Measurements from ENCODE around the gene PRSS1. TPM values are rescaled to one million over a fixed set of nuclear protein-coding genes. Genes with fewer than 3 reads are reported as not detected.
"Not testable (repeated sequence)": the region's sequence is repeated elsewhere in the genome, so short reads cannot be mapped to it uniquely, and the experiment has no call there.

PRSS1 gene
- total RNA-seq, 1 experiment from 2014 or later: not detected

- in situ Hi-C loops (cut with HindIII; ENCODE audit: low sequenced_read_pairs): no loop called here
- no peak for DNase-seq (ENCODE audit: low spot score)
These were observed 21.5 kb downstream of the PRSS1 start, which contains the start of gene PRSS2 for GRCh38 chr7:142770661-142771352. PRSS2 (plus strand) TSS chr7:142770970; CDS start chr7:142770983, 13 bp downstream.

GRCh38 chr7:142771353-142771723 lies 22.1 kb downstream of the PRSS1 start:
- in situ Hi-C loops (cut with HindIII; ENCODE audit: low sequenced_read_pairs): no loop called here
- DNase-seq (ENCODE audit: low spot score): no peak

GRCh38 chr7:142772051-142772450 lies 22.8 kb downstream of the PRSS1 start:
- DNase-seq (ENCODE audit: low spot score): no peak
- in situ Hi-C loops (cut with HindIII; ENCODE audit: low sequenced_read_pairs): no loop called here

GRCh38 chr7:142772673-142773072 lies 23.4 kb downstream of the PRSS1 start:
- in situ Hi-C loops (cut with HindIII; ENCODE audit: low sequenced_read_pairs): no loop called here
- DNase-seq (ENCODE audit: low spot score): no peak

- in situ Hi-C loops (cut with HindIII; ENCODE audit: low sequenced_read_pairs): no loop called here
These were observed 24.0 kb downstream of the PRSS1 start for GRCh38 chr7:142773230-142773629.

GRCh38 chr7:142773937-142774744 lies 24.9 kb downstream of the PRSS1 start:
- DNase-seq (ENCODE audit: low spot score): no peak
- in situ Hi-C loops (cut with HindIII; ENCODE audit: low sequenced_read_pairs): no loop called here

More at GRCh38 chr7:142773230-142773629, 24.0 kb downstream of the PRSS1 start:
- DNase-seq (ENCODE audit: low spot score): no peak

GRCh38 chr7:142774826-142775225 lies 25.6 kb downstream of the PRSS1 start:
- in situ Hi-C loops (cut with HindIII; ENCODE audit: low sequenced_read_pairs): no loop called here
- peak; percentile 74 for DNase-seq (ENCODE audit: low spot score)

GRCh38 chr7:142775351-142776115 lies 26.3 kb downstream of the PRSS1 start:
- in situ Hi-C loops (cut with HindIII; ENCODE audit: low sequenced_read_pairs): not testable (repeated sequence)
- DNase-seq (ENCODE audit: low spot score): peak; percentile 30

- peak; percentile 96 for DNase-seq (ENCODE audit: low spot score)
These were observed 27.1 kb downstream of the PRSS1 start for GRCh38 chr7:142776206-142776844.

GRCh38 chr7:142776845-142777225 lies 27.6 kb downstream of the PRSS1 start:
- in situ Hi-C loops (cut with HindIII; ENCODE audit: low sequenced_read_pairs); DNase-seq (ENCODE audit: low spot score): not testable (repeated sequence)

More at GRCh38 chr7:142776206-142776844, 27.1 kb downstream of the PRSS1 start:
- in situ Hi-C loops (cut with HindIII; ENCODE audit: low sequenced_read_pairs): no loop called here

- in situ Hi-C loops (cut with HindIII; ENCODE audit: low sequenced_read_pairs): no loop called here
- DNase-seq (ENCODE audit: low spot score): no peak
These were observed 28.0 kb downstream of the PRSS1 start for GRCh38 chr7:142777318-142777717.

GRCh38 chr7:142782922-142783900 lies 33.9 kb downstream of the PRSS1 start:
- in situ Hi-C loops (cut with HindIII; ENCODE audit: low sequenced_read_pairs): no loop called here
- DNase-seq (ENCODE audit: low spot score): peak; percentile 94

- in situ Hi-C loops (cut with HindIII; ENCODE audit: low sequenced_read_pairs): no loop called here
- DNase-seq (ENCODE audit: low spot score): no peak
These were observed 34.8 kb downstream of the PRSS1 start for GRCh38 chr7:142784096-142784495.

- in situ Hi-C loops (cut with HindIII; ENCODE audit: low sequenced_read_pairs): no loop called here
- DNase-seq (ENCODE audit: low spot score): no peak
These were observed 35.4 kb downstream of the PRSS1 start for GRCh38 chr7:142784716-142785115.

GRCh38 chr7:142785841-142786250 lies 36.6 kb downstream of the PRSS1 start:
- in situ Hi-C loops (cut with HindIII; ENCODE audit: low sequenced_read_pairs): no loop called here
- DNase-seq (ENCODE audit: low spot score): no peak

GRCh38 chr7:142787034-142787768 lies 37.9 kb downstream of the PRSS1 start:
- no peak for DNase-seq (ENCODE audit: low spot score)
- in situ Hi-C loops (cut with HindIII; ENCODE audit: low sequenced_read_pairs): no loop called here

- DNase-seq (ENCODE audit: low spot score): no peak
- in situ Hi-C loops (cut with HindIII; ENCODE audit: low sequenced_read_pairs): no loop called here
These were observed 38.5 kb downstream of the PRSS1 start for GRCh38 chr7:142787783-142788182.
